NB4 (cell line): ENCODE measurements around the gene KIAA1958.

Source experiments
- MAX ChIP-seq: IDR thresholded peaks from 2 replicates; pipeline ENCODE4 v1.6.1; 2011; ENCODE audit warnings: low read depth, low read length
- MYC ChIP-seq: IDR thresholded peaks from 2 replicates; pipeline ENCODE4 v1.6.1; 2011; ENCODE audit warnings: low read depth, low read length
- POLR2A ChIP-seq: IDR thresholded peaks from 2 replicates; pipeline ENCODE4 v1.6.1; 2011; ENCODE audit warnings: mild to moderate bottlenecking; ENCODE audit not compliant: insufficient read length; ENCODE audit errors: extremely low read depth
- TF ChIP-seq, protein P1 (sequence below): IDR thresholded peaks from one replicate; pipeline ENCODE4 v1.5.1; 2012; ENCODE audit warnings: low read depth, low read length

GRCh38 chr9:112548836-112549595, 62.4 kb downstream of the KIAA1958 start:
- TF ChIP-seq, protein P1, sequence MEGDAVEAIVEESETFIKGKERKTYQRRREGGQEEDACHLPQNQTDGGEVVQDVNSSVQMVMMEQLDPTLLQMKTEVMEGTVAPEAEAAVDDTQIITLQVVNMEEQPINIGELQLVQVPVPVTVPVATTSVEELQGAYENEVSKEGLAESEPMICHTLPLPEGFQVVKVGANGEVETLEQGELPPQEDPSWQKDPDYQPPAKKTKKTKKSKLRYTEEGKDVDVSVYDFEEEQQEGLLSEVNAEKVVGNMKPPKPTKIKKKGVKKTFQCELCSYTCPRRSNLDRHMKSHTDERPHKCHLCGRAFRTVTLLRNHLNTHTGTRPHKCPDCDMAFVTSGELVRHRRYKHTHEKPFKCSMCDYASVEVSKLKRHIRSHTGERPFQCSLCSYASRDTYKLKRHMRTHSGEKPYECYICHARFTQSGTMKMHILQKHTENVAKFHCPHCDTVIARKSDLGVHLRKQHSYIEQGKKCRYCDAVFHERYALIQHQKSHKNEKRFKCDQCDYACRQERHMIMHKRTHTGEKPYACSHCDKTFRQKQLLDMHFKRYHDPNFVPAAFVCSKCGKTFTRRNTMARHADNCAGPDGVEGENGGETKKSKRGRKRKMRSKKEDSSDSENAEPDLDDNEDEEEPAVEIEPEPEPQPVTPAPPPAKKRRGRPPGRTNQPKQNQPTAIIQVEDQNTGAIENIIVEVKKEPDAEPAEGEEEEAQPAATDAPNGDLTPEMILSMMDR: no peak
- TF ChIP-seq MAX: no peak
- no peak for TF ChIP-seq POLR2A
- TF ChIP-seq MYC: no peak
